NOMO-1 treated with dmso at 0.1 percent for 144 hours (cell line): Measurements from ENCODE around the gene CTBP1.
A peak's percentile ranks its signal among the peaks of the same experiment; 100 is the strongest.

Experiments used
- DNase-seq: peaks from one replicate; lab custom pipeline; 2025; ENCODE audit not compliant: unreplicated experiment; lab: John Stamatoyannopoulos, UW

Gene CTBP1

GRCh38 chr4:1225272-1226143 lies 23.4 kb downstream of the CTBP1 start:
- no peak for DNase-seq

GRCh38 chr4:1223841-1224809 lies 24.8 kb downstream of the CTBP1 start:
- DNase-seq = no peak

- DNase-seq = no peak
Observed at GRCh38 chr4:1222938-1223690, 25.8 kb downstream of the CTBP1 start.

- DNase-seq = no peak
Observed at GRCh38 chr4:1222036-1222789, 26.7 kb downstream of the CTBP1 start.

GRCh38 chr4:1221155-1221870 lies 27.6 kb downstream of the CTBP1 start:
- DNase-seq = no peak

- no peak for DNase-seq
Observed at GRCh38 chr4:1220566-1220965, 28.4 kb downstream of the CTBP1 start.

GRCh38 chr4:1219566-1219950 lies 29.4 kb downstream of the CTBP1 start:
- no peak for DNase-seq

GRCh38 chr4:1218634-1219565 lies 30.0 kb downstream of the CTBP1 start:
- peak; percentile 51 for DNase-seq

GRCh38 chr4:1217366-1217765 lies 31.6 kb downstream of the CTBP1 start:
- no peak for DNase-seq

- DNase-seq = peak; percentile 29
Observed at GRCh38 chr4:1216869-1217294, 32.0 kb downstream of the CTBP1 start.

GRCh38 chr4:1216076-1216614 lies 32.8 kb downstream of the CTBP1 start:
- no peak for DNase-seq

- DNase-seq = no peak
Observed at GRCh38 chr4:1215141-1216075, 33.5 kb downstream of the CTBP1 start.

- DNase-seq = no peak
Observed at GRCh38 chr4:1214101-1215095, 34.5 kb downstream of the CTBP1 start.

GRCh38 chr4:1213336-1213995 lies 35.5 kb downstream of the CTBP1 start:
- no peak for DNase-seq

GRCh38 chr4:1212546-1213335 lies 36.2 kb downstream of the CTBP1 start:
- no peak for DNase-seq
